ENCODE measurements around the gene MME.
"Not testable (repeated sequence)": the region's sequence is repeated elsewhere in the genome, so short reads cannot be mapped to it uniquely, and the experiment has no call there.

MME gene

DNA sequence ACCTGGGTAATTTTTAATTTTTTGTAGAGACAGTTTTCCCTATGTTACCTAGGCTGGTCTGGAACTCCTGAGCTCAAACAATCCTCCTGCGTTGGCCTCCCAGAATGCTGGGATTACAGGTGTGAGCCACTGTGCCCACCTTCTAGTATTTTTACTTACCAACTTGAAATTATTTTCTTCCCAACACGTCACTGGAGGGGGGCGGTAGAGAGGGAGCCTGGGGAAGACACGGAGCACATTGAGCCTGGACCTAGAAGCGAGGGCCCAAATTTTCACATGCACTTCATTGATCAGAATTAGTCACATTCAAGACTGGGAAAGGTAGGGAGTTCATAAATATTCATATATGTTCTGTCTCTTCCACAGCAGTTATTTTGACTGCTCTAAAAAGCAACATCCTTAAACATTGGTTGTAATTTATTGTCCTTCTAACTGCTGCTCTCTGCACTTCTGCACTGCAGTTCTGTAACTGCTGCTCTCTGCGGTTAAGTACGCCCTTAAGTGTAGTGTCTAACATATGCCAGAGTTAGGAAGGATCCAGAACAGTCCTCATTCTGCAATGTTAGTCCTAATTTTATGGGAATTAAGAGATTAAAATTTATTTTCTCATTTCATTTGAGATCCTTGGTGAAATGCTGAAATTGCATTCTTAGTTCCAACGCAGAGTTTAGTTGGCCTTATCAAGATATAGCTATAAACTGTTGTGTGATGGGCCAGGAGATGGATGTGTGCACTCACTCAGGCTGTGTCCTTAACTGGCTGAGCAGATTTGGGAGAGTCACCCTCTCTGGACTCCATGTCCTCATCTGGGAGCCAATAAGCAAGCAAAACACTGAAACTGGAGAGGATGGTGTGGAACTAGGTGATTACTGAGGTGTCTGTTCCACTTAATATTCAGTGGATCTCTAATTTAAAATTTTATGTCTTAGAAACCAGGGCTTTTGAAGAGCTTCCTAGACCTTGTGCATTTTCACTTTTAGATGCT lies 115.1 kb downstream of the MME start:
- DNase-seq (ENCODE audit: low spot score) = no peak

DNA sequence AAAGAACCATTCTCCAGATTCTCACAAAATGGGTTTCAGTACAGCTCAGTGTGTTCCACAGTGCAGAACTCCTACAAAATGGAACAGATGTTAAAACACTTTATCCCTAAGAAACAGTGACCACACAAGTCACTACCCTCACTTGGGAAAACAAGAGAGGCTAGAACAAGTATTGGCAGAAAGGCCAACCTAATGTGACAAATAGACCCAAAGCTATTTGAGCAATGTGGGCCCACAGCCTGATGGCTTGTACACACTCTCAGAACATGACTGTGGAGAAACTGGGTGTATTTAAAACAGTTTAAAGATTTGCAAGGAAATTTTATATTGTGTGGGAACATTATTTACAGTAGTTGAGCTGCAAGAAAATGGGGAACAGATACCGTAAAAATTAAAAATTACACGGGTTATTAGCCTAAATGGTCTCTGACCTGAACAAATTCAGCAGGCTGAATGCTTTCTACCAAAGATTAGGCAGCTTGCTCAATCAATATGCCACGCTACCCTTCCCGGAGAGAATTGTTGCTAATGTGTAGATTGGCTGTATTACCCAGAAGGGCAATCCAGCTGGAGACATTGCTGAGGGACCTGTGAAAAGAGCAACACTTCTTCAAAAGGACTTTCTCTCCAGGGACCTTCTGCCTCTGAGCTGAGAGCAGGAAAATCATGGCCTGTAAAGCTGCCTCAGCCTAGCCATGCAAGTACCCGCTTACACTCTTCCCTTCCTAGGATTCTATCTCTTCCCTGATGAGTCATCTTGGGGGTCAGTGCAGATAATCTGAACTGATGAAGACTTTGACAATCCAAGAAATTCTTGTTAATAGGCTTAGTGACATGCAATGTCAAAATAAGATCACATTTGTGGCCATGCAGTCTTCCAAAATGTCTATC lies 116.3 kb downstream of the MME start:
- no peak for DNase-seq (ENCODE audit: low spot score)

DNA sequence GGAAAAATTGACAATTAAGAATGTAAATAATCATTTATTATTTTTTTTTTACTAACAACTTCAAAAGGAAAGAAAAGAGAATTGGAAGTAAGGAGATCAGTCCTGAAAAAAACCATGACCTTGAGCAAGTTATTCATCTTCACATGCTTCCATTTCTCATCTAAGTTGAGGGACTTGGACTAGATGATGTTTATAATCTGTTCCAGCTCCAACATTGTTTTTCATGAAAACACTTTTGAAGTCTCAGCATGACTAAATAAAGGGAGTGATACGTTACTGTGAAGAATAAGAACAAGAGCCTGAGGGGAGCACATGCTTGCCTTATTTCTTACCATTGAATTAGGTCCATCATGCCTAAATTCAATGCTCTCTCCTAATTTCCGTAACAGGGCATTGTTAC lies 117.7 kb downstream of the MME start:
- no peak for DNase-seq (ENCODE audit: low spot score)

DNA sequence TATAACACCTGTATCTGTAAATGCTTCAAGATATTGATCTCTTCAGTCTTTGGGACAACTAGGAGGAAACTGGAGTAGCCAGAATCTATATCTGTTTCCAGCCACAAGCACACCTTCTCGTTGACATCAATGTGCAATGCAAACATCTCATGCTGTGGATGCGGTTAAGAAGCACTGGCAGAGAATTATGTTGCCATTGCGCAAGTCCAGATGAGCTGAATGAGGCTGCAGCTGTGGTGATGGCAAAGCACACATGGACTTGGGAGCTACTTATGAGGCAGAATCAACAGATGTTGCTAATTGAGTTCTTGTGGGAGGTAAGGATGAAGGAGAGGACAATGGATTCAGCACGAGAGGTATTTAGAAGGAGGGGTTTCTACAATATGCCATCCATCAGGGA lies 122.5 kb downstream of the MME start:
- DNase-seq (ENCODE audit: low spot score) = no peak

DNA sequence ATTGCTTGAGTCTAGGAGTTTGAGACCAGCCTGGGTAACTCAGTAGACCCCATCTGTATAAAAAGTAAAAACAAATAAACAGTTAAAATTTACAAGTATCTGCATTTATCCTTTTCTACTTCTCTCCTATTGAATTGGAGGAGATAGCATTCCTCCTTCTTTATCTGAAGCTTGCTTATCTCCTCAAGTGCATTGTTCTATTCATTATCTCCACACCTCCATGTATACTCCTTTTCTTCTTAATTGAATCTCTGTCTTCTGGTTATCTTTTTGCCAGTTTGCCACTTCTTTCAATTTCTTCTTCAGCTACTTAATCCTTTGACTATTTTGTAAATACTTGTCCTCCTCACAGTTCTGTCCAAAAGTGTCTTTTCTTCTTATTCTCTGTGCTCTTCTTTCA lies 124.7 kb downstream of the MME start:
- DNase-seq (ENCODE audit: low spot score) = no peak

DNA sequence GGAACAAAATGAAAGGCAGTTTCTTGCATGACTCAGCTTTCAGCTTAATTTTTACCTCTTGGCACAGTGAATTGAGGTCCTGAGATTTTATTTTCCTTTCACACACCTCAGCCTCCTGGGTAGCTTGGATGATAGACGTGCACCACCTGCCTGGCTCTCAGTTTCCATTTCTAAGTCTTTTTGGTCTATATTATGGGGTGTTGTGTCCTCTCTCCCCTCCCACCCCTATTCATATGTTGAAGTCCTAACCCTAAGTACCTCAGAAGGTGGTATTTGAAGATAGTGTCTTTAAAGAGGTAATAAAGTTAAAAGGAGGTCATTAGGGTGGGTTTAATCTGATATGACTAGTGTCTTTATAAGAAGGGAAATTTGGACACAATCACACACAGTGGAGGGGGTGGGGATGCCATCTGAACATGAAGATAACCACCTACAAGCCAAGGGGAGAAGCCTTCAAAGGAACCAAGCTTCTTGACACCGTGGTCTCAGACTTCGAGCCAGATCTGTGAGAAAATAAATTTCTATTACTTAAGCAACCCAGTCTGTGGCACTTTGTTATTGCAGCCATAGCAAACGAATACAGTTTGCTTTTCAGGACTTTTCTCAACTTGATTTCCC lies 128.2 kb downstream of the MME start:
- no peak for DNase-seq (ENCODE audit: low spot score)

DNA sequence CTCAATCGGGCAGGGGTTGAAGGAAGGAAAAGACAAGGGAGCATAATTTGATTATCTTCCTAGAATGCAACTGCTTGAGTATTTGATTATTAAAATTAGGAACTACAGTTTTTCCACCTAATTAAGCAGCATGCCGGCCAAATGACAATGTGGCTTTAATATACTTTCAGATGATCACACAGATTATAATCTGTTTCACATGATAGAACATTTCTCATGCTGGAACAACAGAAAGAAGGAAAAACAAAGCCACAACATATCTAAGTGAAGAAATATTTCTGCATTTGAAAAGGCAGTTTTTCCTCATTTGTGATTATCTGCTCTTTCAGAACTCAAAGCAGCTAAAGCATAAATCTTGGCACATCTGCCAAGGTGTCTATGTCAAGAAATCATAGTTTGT lies 130.6 kb downstream of the MME start:
- DNase-seq (ENCODE audit: low spot score) = no peak

DNA sequence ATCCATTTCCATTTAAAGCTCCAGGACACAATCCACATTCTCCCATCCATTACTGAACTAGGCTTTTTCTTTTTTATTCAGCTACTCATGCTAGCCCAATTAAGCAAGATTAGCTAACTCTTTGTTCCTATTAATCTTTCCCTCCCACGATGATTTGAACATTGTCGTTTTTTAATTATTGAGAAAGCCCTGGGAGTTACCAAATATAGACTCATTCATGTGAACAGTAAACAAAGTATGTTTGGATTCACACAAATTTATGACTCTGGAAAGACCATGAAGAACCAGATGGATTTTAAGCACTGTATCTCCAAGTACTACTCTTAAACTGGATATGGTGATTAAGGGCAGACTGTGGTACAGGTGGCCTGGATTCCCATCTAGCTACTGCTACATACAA lies 131.1 kb downstream of the MME start:
- DNase-seq (ENCODE audit: low spot score) = no peak

DNA sequence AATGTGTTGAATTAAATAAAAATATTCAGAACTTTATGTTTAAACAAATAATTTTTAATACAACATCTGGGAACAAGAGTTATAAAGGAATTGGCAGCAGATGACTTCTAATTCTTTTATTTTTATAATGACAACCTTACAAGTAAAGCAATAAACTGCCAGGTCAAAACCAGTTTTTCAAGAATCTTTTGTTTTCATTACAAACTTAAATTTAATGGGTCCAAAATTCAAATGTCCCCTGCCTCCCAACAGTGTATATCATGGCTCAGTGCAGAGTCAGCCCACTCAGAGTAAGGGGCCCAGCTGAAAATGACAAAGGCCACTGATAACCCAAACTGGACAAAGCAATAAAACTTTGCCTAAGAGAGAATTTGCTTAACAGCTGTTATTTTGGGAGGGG lies 131.8 kb downstream of the MME start:
- DNase-seq (ENCODE audit: low spot score) = no peak

DNA sequence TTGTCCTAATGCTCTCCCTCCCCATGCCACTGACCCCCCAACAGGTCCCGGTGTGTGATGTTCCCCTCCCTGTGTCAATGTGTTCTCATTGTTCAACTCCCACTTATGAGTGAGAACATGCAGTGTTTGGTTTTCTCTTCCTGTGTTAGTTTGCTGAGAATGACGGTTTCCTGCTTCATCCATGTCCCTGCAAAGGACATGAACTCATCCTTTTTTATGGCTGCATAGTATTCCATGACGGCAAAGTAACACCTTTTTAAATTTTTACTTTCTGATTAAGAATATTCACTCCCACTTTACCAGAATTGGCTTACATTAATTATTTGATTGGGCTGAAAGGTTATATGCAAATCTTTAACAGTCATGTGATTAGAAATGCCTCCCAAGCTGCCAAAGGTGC lies 135.9 kb downstream of the MME start:
- DNase-seq (ENCODE audit: low spot score) = not testable (repeated sequence)

DNA sequence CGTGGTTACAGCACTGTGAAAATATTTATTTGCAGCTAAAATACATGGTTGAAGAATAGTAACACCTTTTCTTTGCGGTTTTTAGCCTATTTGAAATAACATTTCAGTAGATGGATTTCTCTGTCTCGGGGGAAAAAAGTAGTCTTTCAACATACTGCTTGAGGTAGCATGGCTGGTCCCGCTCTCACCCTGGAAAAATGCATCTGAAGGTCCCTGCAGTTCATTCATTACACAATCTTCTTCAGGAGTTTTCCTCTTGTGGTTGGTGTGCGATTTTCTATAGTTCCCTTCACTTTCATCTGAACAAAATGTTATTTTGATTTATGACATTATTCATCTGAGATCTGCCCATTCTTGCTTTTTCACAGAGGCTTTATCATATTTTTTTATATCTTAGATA lies 137.5 kb downstream of the MME start:
- DNase-seq (ENCODE audit: low spot score) = no peak

DNA sequence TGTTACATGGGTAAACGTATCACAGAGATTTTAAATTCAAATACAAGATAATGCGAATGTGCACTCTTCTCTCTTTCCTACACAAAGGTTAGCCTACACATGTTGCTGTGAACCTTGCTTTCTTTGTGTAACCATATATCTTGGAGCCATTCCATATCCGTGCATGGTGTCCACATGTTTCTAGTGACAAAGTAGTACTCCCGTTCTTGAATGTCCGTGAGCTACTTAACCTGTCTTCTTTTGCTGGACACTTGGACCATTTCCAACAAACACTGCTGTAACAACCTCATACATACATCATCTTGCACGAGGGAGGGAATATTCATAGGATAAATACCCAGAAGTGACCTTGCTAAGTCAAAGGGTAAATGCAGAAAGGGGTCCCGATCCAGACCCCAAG lies 138.3 kb downstream of the MME start:
- DNase-seq (ENCODE audit: low spot score) = no peak

DNA sequence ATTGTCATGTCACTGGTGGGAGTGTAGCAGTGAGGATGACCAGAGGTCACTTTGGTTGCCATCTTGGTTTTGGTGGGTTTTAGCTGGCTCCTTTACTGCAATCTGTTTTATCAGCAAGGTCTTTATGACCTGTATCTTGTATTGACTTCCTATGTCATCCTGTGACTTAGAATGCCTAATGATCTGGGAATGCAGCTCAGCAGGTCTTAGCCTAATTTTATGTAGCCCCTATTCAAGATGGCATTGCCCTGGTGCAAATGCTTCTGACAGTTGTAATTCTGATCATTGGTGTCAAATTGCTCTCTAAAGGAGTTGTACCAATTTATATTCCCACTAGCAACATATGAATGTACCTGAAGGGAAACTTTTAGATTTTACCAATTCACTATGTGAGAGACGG lies 139.0 kb downstream of the MME start:
- DNase-seq (ENCODE audit: low spot score) = no peak

DNA sequence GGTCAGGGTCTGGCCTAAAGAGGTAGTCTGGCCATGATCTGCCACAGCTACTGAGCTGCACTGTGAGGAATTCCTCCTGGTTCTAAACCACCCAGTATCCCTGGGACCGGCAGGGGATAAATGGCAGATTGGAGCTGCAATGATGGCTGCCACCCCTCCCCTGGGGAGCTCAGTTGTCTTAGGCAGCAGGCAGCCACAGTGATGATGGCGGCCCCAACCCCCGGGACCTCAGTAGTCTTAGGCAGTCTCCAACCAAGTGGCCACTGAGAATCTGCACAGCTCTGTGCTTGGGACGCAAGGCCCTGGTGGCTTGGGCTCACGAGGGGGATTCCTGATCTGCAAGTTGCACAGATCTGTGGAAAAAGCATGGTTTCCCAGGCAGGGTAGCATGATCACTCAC lies 145.3 kb downstream of the MME start:
- DNase-seq (ENCODE audit: low spot score) = no peak

DNA sequence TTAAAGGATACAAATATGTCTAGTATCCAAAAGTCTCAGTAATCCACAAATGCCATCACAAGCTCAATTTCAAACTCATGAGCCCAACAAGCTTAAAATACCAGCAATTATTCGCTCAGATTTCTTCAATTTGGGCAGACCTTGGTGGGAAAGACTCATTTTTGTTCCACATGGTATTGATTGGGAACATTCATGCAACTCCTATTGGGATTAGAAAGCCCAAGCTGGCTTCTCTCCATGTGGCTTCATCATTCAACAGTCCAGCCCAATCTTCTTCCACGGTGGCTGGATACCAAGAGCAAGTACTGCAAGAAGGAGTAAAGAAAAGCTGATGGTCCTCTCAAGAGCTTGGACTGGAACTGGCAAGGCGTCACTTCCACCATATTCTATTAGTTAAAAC lies 147.0 kb downstream of the MME start:
- no peak for DNase-seq (ENCODE audit: low spot score)

DNA sequence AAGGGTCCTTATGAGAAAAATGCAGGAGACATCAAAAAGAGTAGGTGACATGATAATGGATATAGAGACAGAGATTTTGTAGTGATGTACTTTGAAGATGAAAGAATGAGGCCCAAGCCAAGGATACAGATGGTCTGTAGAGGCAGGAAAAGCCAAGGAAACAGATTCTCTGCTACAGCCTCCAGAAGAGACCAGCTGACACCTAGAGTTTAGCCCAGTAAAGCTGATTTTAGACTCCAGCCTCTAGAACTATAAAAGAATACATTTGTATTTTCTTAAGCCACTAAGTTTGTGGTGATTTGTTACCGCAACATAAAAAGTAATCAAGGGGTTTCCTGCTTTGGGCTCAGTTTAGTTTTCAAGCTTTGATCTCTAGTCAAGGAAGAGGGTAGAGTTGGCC lies 148.6 kb downstream of the MME start:
- DNase-seq (ENCODE audit: low spot score) = no peak

DNA sequence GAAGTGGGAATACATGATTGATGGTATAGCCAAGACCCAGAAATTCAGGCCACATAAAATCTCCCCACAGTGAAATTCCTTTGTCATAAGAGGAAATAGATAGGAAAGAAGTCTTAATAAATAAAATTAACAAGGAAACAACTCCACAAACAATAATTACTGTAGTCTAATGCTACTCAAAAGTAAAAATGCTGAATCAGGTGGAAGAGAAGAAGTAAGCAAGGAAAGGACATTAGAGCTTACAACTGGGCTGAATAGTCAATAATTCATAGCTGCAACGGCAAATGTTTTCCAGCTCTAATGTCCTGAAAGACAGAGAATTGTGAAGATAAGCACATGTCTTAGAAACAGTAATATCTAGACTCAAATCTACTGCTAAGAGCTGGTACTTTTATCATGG lies 149.0 kb downstream of the MME start:
- DNase-seq (ENCODE audit: low spot score) = no peak

DNA sequence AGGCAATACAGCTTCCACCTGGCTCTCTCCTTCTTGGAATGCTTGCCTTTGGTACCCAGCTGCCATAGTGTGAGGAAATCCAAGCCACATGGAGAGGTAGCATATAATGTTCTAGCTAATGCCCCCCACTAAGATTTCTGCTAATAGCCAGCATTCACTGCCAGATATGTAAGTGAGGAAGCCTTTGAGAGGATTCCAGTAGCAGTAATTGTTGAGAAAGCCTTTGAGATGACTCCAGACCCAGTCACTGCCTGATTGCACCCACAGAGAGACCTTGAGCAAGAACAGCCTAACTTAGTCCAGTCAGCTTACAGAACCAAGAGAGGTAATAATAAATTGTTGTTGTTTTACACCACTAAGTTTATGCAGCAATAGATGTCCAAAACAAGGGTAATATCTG lies 150.3 kb downstream of the MME start:
- no peak for DNase-seq (ENCODE audit: low spot score)

DNA sequence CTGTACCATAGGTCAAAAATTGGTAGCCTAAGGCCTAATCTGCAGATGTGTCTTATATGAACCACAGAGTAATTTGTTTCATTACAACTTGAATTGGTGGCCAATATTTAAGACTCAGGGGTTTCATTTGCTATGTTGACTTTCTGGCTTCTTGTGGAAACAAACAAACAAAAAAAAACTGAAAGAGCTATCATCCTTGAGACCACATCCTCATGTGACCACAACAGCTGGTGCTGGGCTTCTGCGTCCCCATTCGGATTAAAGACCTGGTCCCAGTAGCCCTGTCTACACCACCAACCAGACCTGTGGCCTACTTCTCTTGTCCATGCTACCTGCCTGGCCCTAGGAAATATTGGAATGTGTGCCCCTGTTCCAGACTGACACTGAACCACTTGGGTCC lies 151.7 kb downstream of the MME start:
- no peak for DNase-seq (ENCODE audit: low spot score)

DNA sequence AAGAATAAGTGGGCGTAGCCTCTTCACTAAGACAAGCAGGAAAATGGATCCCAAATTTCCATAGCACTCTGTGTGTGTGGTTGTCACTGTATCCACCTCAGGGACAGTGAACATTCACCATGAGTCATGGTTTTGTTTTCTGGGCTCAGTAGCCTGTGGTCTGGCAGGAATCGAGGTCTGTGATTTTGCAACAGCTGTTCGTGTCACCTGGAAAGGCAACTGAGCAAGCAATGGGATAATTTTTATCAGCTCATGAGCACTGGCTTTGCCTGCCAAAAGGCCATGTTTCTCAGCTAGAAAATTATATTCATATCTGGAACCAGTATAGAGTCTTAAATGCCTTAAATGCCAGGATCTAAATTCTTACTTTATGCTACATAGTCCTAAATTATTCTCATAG lies 152.5 kb downstream of the MME start:
- no peak for DNase-seq (ENCODE audit: low spot score)

DNA sequence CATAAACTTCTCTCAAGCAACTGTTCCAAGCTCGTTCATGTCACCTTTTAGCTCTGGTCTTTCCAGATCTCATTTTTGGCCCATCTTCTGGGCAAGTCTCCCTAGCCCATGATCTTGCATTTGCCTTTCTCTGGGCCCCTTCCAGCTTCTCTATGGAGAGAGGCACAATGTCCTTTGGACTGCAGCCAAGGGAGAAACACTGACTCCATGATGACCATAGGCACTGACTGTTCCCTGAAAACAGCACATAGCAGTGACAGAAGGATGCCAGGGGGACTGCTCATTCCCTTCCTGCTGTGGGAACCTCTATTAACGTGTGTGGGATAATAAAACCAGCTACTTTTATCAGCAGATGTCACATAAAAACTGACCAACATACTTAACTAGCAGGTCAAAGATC lies 153.1 kb downstream of the MME start:
- DNase-seq (ENCODE audit: low spot score) = no peak
